IgD-negative memory B cell (primary cell): ENCODE results near the gene SAMD4B. TPM values are rescaled to one million over a fixed set of nuclear protein-coding genes. Genes with fewer than 3 reads are reported as not detected.
"Not testable (repeated sequence)": the region's sequence is repeated elsewhere in the genome, so short reads cannot be mapped to it uniquely, and the experiment has no call there.

ENCODE experiments used
- H3K27ac Mint-ChIP-seq, 3 donors: one replicate each; pipeline ENCODE4 v1.8.0; 2020 to 2022; ENCODE audit warnings: mild to moderate bottlenecking in 3 of 3, mixed read lengths in 3 of 3, moderate library complexity in 1 of 3
- H3K27me3 Mint-ChIP-seq: one replicate; pipeline ENCODE4 v1.8.0; 2021; ENCODE audit warnings: mixed read lengths
- H3K36me3 Mint-ChIP-seq: one replicate; pipeline ENCODE4 v1.8.0; 2020; ENCODE audit warnings: mild to moderate bottlenecking, mixed read lengths
- H3K4me1 Mint-ChIP-seq, 3 donors: one replicate each; pipeline ENCODE4 v1.8.0; 2020 to 2022; ENCODE audit warnings: mixed read lengths in 3 of 3, mild to moderate bottlenecking in 1 of 3
- H3K4me3 Mint-ChIP-seq, 4 donors: one replicate each; pipeline ENCODE4 v1.8.0; 2020 to 2022; ENCODE audit warnings: mild to moderate bottlenecking in 4 of 4, mixed read lengths in 4 of 4, moderate library complexity in 3 of 4
- H3K9me3 Mint-ChIP-seq, 3 donors: one replicate each; pipeline ENCODE4 v1.8.0; 2020 to 2021; ENCODE audit warnings: mixed read lengths in 3 of 3, mild to moderate bottlenecking in 1 of 3
- polyA plus RNA-seq: library from polyadenylated mRNA; unstranded; fragments of 300-500 nt; fragmentation: Illumina TruSeq; gene quantifications from one replicate; pipeline ENCODE4 v1.2.3, GENCODE V29; 2021

The SAMD4B gene
- polyA plus RNA-seq, 1 donor from 2014 or later, result 22.2 TPM

DNA sequence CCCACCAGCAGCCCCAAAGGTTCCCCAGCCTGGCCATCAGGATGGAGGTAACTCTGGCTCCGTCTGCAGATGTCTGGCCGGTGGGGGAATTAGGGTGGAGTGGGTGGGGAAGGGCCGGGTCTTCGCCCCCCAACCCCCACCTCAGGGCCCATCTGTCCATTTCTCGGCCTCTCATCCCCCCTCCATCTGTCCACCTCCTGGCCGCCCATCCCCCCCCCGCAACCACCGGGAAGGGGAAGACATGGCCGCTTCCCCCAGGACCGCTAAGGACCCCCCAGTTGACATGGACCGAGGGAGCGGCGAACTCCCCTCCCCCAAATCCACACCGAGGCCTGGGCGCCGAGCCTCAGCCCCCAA is 22.4 kb upstream of the SAMD4B start:
- Mint-ChIP-seq H3K27me3 (peaks cover 10% of the 10 kb centered on the region), H3K9me3 (no peaks in the 10 kb centered on the region), H3K27ac (no peak overlapping the region), H3K4me3 (peak overlapping the region; percentile 39 to 73 (median 64)), H3K4me1 (peaks cover 0 to 16% (median 9%) of the 10 kb centered on the region in 3 donors), H3K36me3 (peaks cover 4% of the 10 kb centered on the region)

DNA sequence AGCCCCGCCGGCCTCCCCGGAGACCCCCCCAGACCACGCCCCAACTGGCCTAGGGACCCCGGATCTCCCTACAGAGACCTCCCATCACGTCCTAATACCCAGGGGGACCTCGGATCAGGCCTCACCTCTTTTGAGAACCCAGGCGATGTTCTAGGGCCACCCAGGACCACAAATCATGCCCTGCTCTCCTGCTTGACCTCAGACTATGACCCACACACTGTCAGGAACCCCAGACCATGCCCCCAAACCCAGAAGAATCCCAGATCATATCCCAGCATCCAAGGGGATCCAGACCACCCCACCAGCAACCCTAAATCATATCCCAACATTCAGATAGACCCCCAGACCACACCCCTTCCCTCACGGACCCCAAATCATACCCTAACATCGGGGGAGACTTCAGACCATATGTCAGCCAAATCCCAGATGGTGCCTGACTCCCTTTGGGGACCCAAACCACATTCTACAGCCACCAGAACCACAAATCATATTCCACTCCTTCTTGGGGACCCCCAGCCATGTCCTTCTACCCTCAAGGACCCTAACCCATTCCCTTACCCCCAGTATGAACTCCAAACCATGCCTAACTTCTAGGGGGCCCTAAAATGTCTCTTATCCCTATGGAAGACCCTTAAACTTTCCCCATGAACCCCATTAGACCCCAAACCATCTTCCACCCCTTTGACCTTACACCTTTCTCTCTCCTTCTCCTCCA is 20.9 kb upstream of the SAMD4B start:
- H3K27ac Mint-ChIP-seq, result peak overlapping the region in 2 of 3 donors; percentile 4 to 55
- peak overlapping the region; percentile 76 to 94 (median 86) for H3K4me3 Mint-ChIP-seq
- H3K27me3 Mint-ChIP-seq, result peaks cover 10% of the 10 kb centered on the region
- no peaks in the 10 kb centered on the region for H3K9me3 Mint-ChIP-seq
- peaks cover 0 to 16% (median 9%) of the 10 kb centered on the region in 3 donors for H3K4me1 Mint-ChIP-seq
- H3K36me3 Mint-ChIP-seq, result peaks cover 4% of the 10 kb centered on the region

- Mint-ChIP-seq H3K4me3 (peak overlapping the region in 3 of 4 donors; percentile 76 to 88 (median 83)), H3K27me3 (peaks cover 10% of the 10 kb centered on the region), H3K36me3 (peaks cover 4% of the 10 kb centered on the region), H3K27ac (peak overlapping the region in 1 of 3 donors; percentile 55), H3K4me1 (peaks cover 0 to 16% (median 9%) of the 10 kb centered on the region in 3 donors), H3K9me3 (no peaks in the 10 kb centered on the region)
Observed at GRCh38 chr19:39321832-39322176, 20.4 kb upstream of the SAMD4B start.

GRCh38 chr19:39324242-39324842 is 17.9 kb upstream of the SAMD4B start:
- Mint-ChIP-seq H3K9me3 (no peaks in the 10 kb centered on the region), H3K4me3 (peak overlapping the region in 1 of 4 donors; percentile 26), H3K4me1 (peaks cover 5 to 17% (median 12%) of the 10 kb centered on the region in 3 donors), H3K27ac (no peak overlapping the region), H3K36me3 (peaks cover 5% of the 10 kb centered on the region), H3K27me3 (peaks cover 10% of the 10 kb centered on the region)

GRCh38 chr19:39325778-39326665 is 16.2 kb upstream of the SAMD4B start:
- H3K27ac Mint-ChIP-seq, result no peak overlapping the region
- no peaks in the 10 kb centered on the region for H3K9me3 Mint-ChIP-seq
- no peak overlapping the region for H3K4me3 Mint-ChIP-seq
- H3K27me3 Mint-ChIP-seq, result peaks cover 5% of the 10 kb centered on the region
- H3K4me1 Mint-ChIP-seq, result peaks cover 6 to 20% (median 9%) of the 10 kb centered on the region in 3 donors
- H3K36me3 Mint-ChIP-seq, result peaks cover 6% of the 10 kb centered on the region

DNA sequence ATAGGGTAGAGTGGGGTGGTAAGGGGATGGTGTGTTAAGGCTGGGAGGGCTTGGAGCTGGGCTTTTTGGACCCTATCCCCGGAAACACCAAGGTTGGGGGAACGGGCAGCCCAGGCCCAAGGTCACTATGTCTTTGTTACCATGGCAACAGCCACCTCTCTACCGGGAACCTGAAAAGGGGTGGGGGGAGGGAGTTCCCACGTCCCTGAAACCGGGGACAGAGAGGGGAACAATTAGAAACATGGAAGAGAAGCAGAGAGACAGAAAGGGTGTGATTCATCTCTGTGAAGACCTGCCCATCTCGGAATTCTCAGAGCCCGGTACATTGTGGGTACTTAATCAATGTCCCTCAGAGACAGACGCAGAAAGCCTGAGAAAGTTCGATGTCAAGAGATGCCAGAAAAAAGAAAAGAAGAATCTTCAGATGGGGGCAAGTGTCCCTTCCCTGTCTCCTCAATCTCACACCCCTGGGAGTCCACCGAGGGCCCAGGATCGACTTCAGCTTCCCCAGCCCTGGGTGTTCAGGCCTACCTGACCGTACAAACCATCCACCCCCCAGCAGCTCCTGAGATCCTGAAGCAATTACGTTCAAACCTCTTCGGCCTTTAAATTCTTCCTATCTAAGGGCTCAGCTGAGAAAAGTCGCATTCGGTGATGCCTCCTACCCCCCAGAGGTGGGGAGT is 14.7 kb upstream of the SAMD4B start:
- no peak overlapping the region for H3K4me3 Mint-ChIP-seq
- peaks cover 6% of the 10 kb centered on the region for H3K36me3 Mint-ChIP-seq
- no peaks in the 10 kb centered on the region for H3K9me3 Mint-ChIP-seq
- peaks cover 3 to 16% (median 11%) of the 10 kb centered on the region in 3 donors for H3K4me1 Mint-ChIP-seq
- H3K27me3 Mint-ChIP-seq, result peaks cover 2% of the 10 kb centered on the region
- H3K27ac Mint-ChIP-seq, result no peak overlapping the region

- H3K27me3 Mint-ChIP-seq, result no peaks in the 10 kb centered on the region
- H3K4me3 Mint-ChIP-seq, result peak overlapping the region in 1 of 4 donors; percentile 62
- H3K36me3 Mint-ChIP-seq, result peaks cover 6% of the 10 kb centered on the region
- peak overlapping the region in 2 of 3 donors; percentile 67 to 92 for H3K27ac Mint-ChIP-seq
- H3K9me3 Mint-ChIP-seq, result no peaks in the 10 kb centered on the region
- H3K4me1 Mint-ChIP-seq, result peaks cover 7 to 18% (median 11%) of the 10 kb centered on the region in 3 donors
Observed at GRCh38 chr19:39328046-39328705, 14.0 kb upstream of the SAMD4B start.

DNA sequence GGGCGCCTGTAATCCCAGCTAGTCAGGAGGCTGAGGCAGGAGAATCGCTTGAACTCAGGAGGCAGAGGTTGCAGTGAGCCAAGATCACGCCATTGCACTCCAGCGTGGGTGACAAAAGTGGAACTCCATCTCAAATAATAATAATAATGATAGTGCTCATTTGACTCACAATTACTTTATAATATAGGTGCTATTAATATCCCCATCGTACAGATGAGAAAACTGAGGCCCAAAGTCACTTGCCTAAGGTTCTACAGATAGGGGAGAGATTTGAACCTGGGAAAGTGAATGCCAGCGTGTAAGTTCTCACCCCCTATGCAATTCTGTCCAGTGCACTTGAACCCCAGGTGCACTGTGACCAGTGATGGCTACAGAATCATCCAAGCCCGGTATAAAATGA is 12.3 kb upstream of the SAMD4B start:
- H3K4me1 Mint-ChIP-seq, result peaks cover 15 to 26% (median 17%) of the 10 kb centered on the region in 3 donors
- H3K4me3 Mint-ChIP-seq, result peak overlapping the region in 1 of 4 donors; percentile 17
- no peaks in the 10 kb centered on the region for H3K27me3 Mint-ChIP-seq
- H3K36me3 Mint-ChIP-seq, result peaks cover 5% of the 10 kb centered on the region
- no peaks in the 10 kb centered on the region for H3K9me3 Mint-ChIP-seq
- no peak overlapping the region for H3K27ac Mint-ChIP-seq

DNA sequence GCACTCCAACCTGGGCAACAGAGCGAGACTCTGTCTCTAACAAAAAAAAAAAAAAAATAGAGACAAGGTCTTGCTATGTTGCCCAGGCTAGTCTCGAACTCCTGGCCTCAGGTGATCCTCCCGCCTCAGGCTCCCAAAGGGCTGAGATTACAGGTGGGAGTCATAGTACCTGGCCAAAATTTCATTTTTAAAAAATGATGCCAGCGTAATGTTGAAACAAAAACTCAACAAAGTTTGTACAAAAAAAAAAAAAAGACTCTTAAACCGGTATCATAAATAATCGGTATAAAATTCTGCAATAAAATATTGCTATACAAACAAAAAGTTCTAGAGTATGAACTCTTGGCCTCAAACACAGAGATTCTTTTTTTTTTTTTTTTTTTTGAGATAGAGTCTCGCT is 9.9 kb upstream of the SAMD4B start:
- H3K4me1 Mint-ChIP-seq, result peaks cover 31 to 39% (median 31%) of the 10 kb centered on the region in 3 donors
- H3K4me3 Mint-ChIP-seq, result no peak overlapping the region
- no peaks in the 10 kb centered on the region for H3K9me3 Mint-ChIP-seq
- peaks cover 5% of the 10 kb centered on the region for H3K36me3 Mint-ChIP-seq
- no peaks in the 10 kb centered on the region for H3K27me3 Mint-ChIP-seq
- no peak overlapping the region for H3K27ac Mint-ChIP-seq

DNA sequence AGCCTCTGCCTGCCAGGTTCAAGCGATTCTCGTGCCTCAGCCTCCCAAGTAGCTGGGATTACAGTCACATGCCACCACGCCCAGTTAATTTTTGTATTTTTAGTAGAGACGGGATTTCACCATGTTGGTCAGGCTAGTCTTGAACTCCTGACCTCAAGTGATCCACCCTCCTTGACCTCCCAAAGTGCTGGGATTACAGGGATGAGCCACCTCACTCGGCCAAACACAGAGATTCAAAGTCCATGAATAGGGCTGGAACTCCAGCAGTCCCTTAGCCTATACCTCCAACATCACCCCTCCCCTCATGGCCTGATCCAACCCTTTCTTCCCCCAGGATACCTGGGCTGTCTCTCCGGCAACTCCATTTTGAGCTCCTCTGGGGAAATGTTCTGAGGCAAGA is 9.5 kb upstream of the SAMD4B start:
- not testable (repeated sequence) for H3K27me3 Mint-ChIP-seq, H3K9me3 Mint-ChIP-seq, H3K36me3 Mint-ChIP-seq
- Mint-ChIP-seq H3K4me1 (peaks cover 36 to 43% (median 36%) of the 10 kb centered on the region in 3 donors), H3K4me3 (peak overlapping the region in 2 of 4 donors; percentile 52 to 84), H3K27ac (peak overlapping the region in 2 of 3 donors; percentile 31 to 65)

DNA sequence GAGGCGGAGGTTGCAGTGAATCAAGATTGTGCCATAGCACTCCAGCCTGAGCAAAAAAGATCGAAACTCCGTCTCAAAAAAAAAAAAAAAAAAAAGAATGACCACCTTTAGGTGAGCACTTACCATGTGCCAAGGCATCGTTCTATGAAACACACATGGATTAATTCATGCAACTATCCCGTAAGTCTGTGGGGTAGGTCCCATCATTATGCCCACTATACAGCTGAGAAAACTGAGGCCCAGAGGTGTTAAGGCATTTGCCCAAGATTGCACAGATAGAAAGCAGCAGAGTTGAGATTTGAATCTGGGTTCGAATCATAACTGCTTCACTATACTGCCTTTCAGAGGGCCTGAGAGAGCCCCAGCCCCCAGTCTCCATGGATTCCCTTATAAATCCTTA is 8.7 kb upstream of the SAMD4B start:
- Mint-ChIP-seq H3K9me3 (no peaks in the 10 kb centered on the region), H3K4me3 (peak overlapping the region; percentile 51 to 84 (median 62)), H3K27me3 (no peaks in the 10 kb centered on the region), H3K27ac (peak overlapping the region in 1 of 3 donors; percentile 74), H3K4me1 (peaks cover 37 to 48% (median 38%) of the 10 kb centered on the region in 3 donors), H3K36me3 (peaks cover 2% of the 10 kb centered on the region)

- peaks cover 2% of the 10 kb centered on the region for H3K36me3 Mint-ChIP-seq
- no peaks in the 10 kb centered on the region for H3K9me3 Mint-ChIP-seq
- peaks cover 37 to 42% (median 38%) of the 10 kb centered on the region in 3 donors for H3K4me1 Mint-ChIP-seq
- peak overlapping the region; percentile 93 to 99 (median 98) for H3K4me3 Mint-ChIP-seq
- peak overlapping the region; percentile 66 to 95 (median 80) for H3K27ac Mint-ChIP-seq
- H3K27me3 Mint-ChIP-seq, result no peaks in the 10 kb centered on the region
Observed at GRCh38 chr19:39334444-39334976, 7.7 kb upstream of the SAMD4B start.

- no peaks in the 10 kb centered on the region for H3K9me3 Mint-ChIP-seq
- H3K36me3 Mint-ChIP-seq, result peaks cover 2% of the 10 kb centered on the region
- peaks cover 38 to 40% (median 40%) of the 10 kb centered on the region in 3 donors for H3K4me1 Mint-ChIP-seq
- peak overlapping the region; percentile 93 to 99 (median 98) for H3K4me3 Mint-ChIP-seq
- H3K27me3 Mint-ChIP-seq, result no peaks in the 10 kb centered on the region
- H3K27ac Mint-ChIP-seq, result peak overlapping the region; percentile 66 to 97 (median 95)
Observed at GRCh38 chr19:39335168-39335548, 7.1 kb upstream of the SAMD4B start.

GRCh38 chr19:39336483-39336882 is 5.7 kb upstream of the SAMD4B start:
- Mint-ChIP-seq H3K36me3 (peaks cover 2% of the 10 kb centered on the region), H3K27me3 (no peaks in the 10 kb centered on the region), H3K4me1 (peaks cover 34 to 47% (median 42%) of the 10 kb centered on the region in 3 donors), H3K4me3 (peak overlapping the region; percentile 93 to 99 (median 98)), H3K27ac (peak overlapping the region; percentile 71 to 97 (median 95)), H3K9me3 (no peaks in the 10 kb centered on the region)
